CD4-positive, alpha-beta T cell treated with Interleukin-6 at 100 ng/mL for 8 hours (primary cell): ENCODE results near the gene KIAA0825.
"Not testable (repeated sequence)": the region's sequence is repeated elsewhere in the genome, so short reads cannot be mapped to it uniquely, and the experiment has no call there.

Experiments used
- DNase-seq: peaks from one replicate; pipeline ENCODE4 v3.0.0-alpha.2; 2020; ENCODE audit warnings: mixed read lengths, low spot score

Gene KIAA0825

DNA sequence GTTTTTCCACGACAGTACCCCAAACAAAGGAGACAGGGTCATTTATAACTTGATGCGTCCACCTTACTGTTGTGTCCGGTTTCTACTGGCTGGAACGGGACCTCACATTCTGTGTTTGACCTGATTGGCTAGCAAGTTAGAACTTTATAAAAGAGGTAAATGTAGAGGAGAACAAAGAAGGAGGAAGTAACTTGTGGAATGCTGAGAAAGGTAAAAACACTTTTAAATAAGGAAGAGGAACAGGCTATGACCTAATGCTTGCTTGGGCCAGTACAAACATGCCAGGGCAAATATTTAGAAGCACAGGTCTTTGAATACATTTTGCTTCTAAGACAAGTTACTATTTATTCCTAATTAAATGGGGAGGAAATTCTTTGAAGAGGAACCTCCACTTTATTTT is 251.6 kb downstream of the KIAA0825 start:
- no peak for DNase-seq

DNA sequence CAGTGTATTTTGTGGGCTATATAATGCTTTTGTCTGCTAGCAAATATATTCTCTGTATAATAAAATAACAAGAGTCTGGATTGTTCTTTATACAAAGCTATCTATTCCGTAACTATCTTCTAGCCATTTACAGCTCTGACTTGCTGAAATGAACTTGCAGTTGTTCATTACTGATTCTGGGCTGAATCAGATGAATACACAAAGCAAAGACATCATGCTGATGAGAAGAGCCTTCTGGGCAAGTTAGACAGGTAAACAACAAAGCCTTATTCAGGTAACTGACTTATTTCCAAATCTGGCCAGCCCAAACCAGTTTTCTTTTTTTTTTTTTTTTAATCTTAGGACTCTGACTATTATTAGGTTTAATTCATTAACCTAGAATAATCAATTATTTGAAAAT is 255.5 kb downstream of the KIAA0825 start:
- DNase-seq = no peak

DNA sequence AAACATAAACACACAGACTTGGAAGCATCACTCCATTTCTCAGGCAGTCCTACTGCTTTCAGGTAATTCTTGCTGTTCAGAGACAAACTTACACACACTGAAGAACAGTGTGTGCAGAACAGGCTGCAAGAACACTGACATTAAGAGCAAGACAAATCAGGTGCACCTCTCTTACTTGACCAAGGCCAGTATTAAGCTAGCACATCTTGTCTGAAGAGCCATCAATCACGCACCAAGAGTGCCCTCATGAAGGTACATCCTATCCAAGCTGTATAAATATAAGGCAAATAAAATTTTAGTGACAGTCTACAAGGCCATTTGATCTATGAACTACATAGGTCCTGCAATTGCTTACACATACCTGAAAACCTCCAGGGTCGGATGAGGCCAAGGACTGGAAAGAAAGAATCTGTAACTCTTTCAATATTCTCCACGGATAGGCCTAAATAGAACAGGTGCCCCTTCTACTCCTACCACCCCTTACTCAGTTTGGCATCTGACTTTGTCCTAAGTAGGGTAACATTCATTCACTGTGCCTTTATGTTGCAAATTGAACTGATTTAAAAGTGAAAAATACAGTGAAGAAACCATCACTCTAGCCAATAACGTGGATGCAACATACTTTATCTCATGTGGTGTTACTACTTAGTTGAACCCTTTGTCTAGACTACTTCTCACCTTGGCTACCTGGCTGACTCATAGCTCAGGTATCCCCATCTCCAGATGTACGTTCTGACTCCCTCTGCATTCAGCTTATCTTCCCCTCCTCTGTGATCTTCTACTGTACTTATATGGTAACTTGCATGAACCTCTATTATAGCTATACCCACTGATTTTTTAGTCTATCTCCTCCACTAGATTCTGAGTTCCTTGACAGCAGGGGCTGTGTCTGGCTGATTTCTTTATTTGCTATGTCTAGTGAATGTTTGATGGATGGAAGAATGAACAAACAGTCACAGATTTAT is 256.3 kb downstream of the KIAA0825 start:
- DNase-seq = no peak

GRCh38 chr5:94361161-94361560 is 257.2 kb downstream of the KIAA0825 start:
- DNase-seq = no peak

DNA sequence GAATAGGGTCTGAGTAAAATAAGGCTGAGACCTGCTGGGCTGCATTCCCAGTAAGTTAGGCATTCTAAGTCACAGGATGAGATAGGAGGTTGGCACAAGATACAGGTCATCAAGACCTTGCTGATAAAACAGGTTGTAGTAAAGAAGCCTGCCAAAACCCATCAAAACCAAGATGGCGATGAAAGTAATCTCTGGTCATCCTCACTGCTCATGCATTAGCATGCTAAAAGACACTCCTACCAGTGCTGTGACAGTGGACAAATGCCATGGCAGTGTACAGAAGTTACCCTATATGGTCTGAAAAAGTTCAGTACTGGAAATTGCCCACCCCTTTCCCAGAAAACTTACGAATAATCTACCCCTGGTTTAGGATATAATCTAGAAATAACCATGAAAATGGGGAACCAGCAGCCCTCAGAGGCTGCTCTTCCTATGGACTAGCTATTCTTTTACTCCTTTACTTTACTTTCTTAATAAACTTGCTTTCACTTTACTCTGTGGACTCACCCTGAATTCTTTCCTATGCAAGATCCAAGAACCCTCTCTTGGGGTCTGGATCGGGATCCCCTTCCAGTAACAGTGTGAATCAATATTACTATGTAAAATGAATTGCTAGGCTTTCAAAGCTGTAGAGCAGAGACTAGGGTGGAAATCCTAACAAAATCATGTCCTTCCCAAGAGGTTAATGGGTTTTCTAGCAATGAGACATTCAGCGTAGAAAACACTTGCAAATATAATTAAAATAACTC is 257.8 kb downstream of the KIAA0825 start:
- no peak for DNase-seq

DNA sequence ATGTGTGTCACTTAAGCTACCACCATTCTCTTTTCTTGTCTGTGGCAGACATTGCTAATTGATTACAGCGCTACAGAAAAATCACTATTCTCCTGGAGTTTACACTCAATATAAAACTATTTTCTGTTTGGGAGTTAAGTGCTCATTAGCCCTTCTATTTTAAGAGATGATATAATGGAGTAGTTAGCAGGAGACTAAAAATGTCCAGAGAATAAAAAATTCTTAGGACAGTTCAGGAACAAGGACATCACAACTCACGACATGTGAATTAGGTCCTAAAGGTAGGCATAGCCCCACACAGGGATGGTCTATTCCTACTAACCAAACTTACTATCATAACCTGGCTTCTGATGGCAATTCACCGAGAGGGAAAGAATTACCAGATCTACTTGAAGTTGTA is 258.5 kb downstream of the KIAA0825 start:
- DNase-seq = no peak

- no peak for DNase-seq
Observed at GRCh38 chr5:94355811-94356210, 262.6 kb downstream of the KIAA0825 start.

- not testable (repeated sequence) for DNase-seq
Observed at GRCh38 chr5:94354837-94355485, 263.4 kb downstream of the KIAA0825 start.

- no peak for DNase-seq
Observed at GRCh38 chr5:94353605-94354004, 264.8 kb downstream of the KIAA0825 start.

- no peak for DNase-seq
Observed at GRCh38 chr5:94347130-94347529, 271.3 kb downstream of the KIAA0825 start.

DNA sequence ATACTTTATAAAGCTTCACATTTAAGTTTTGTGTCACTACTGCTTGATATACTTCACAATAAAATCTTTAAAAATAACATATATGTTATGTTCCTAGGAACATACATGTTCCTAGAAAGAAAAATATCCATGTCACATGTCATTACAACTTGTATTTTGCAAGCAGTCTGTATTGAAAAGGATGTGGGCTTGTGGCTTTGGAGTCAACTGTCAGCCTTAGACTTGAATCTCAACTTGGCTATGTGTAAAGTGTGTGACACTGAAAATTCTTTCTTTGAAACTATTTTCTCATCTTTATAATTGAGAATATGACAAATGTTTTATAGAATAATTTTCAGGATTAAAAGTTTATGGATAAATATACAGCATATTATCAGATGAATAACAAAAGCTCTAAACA is 273.1 kb downstream of the KIAA0825 start:
- DNase-seq = no peak

DNA sequence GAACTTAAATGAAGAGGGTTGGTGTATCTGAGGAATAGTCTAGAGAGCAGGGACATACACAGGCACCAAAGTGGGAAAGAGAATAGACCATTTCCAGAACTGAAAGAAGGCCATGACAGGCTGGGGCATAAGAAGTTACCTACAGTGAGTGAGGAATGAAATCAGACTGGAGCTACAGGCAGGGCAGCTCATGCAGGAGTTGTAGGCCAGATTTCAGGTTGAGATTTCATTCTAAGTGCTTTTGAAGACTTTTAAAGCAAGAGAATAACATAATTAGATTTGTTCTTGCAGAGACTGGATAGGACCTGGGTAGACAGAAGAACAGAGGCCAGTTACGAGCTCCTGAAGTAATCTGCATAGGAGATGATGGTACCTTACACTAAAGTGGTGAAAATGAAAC is 280.8 kb downstream of the KIAA0825 start:
- DNase-seq = no peak

GRCh38 chr5:94335936-94336335 is 282.5 kb downstream of the KIAA0825 start:
- no peak for DNase-seq

GRCh38 chr5:94329115-94329514 is 289.3 kb downstream of the KIAA0825 start:
- no peak for DNase-seq

DNA sequence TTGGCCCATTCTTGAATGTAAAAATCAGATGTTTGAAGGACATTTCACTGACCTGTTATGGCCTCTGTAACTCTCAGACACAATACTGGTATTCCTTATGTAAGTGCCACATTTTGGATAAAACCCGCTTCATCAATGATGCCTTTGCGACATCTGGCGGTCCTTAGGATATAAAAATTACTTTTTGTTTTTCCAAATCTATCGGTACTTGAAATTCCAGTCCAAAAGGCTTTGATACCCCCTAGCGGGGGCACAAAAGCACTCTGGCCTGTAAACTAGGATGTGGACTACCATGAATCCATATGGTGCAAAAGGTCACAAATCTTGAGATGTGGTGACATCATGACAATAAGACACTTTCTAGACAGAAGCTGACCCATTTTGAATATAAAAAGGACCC is 291.8 kb downstream of the KIAA0825 start:
- DNase-seq = no peak

DNA sequence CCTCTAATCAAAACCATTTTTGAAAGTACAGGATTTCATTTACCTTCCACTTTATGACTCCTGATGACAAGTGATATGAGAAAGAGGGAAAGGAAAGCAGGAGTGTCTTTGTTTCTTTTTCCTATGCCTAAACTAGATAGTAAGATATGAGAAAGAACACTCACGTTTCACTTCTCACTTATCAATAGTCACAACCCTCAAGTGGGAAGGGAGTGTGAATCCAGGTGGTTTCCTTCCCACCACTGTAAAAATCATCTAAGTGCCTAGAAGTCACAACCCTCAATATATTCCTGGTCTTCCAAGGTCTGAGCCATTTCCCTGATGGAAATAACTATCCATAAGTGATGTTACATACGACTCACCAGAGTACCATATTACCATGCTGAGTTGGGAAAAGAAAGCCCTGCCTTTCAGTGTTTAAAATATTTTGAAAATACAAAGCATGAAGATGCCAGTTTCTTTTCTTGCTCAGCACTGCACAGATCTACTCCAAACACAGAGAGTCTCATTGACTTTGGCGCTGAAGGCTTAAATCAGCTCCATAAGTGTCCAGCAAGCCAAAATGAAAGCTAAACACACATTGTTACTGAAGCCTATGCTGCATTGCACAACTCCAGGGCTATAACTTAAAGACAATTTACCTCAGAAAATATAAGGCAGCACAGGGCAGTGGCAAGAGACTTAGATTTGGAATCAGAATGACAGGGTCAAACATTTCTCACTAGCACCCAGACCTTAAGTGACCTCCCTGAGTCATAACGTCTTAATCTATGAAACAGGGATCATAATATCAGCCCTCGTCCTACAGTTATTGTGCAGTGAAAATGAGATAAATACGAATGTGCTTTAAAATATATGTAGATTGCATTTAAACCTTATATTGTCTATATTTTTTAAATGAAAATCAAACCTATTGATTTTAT is 301.2 kb downstream of the KIAA0825 start:
- no peak for DNase-seq

- DNase-seq = no peak
Observed at GRCh38 chr5:94314460-94315131, 303.8 kb downstream of the KIAA0825 start.

GRCh38 chr5:94313696-94314095 is 304.7 kb downstream of the KIAA0825 start:
- no peak for DNase-seq

DNA sequence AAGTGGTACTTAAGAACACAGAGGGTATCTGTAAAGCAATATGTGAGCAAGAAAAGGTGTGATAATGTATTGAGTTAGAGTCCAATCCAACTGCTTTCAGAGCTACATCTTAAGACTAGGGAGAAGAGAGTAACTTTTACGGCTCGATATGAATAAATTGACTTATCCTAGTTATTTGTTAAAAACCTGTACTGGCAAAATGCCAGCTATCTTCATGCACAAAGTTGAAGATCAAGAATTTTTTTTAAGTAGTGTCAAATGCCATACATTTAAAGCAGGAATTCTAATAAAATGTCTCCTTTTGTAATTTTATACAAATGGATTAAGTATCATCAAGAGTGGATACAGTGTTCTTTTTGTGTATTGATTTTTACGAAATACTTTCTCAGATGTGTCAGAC is 305.2 kb downstream of the KIAA0825 start:
- DNase-seq = no peak

DNA sequence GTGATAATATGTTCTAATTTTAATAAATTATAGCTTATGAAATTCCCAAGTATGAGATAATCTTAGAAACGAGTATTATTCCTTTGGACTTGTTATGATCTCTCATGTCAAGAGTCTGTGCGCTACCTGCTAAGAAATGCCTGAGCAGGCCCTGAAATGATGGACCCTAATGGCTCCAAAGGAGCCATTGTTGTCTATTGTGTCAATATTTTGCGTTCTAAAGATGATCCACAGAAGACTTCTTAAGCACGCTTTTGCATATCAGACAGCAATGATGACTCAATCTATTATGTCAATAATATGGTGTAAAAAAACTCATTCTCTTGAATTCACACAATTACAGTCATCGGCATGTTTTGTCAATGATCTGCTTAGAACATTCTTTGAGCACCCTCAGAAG is 306.1 kb downstream of the KIAA0825 start:
- DNase-seq = no peak

GRCh38 chr5:94310833-94311232 is 307.6 kb downstream of the KIAA0825 start:
- DNase-seq = no peak
